HL-60 (cell line): ENCODE data around the gene MYL10.

ENCODE experiments used
- GABPA ChIP-seq: IDR thresholded peaks from 2 replicates; pipeline ENCODE4 v1.6.1; 2012; ENCODE audit warnings: low read depth
- POLR2AphosphoS5 ChIP-seq: IDR thresholded peaks from 2 replicates; pipeline ENCODE4 v1.6.1; 2012; ENCODE audit warnings: low read depth
- TF ChIP-seq, protein P1 (sequence below): IDR thresholded peaks from one replicate; pipeline ENCODE4 v1.5.1; 2011; ENCODE audit warnings: low read length, control low read depth, inconsistent platforms; ENCODE audit not compliant: insufficient read depth

GRCh38 chr7:101669307-101669706 is 40.2 kb upstream of the MYL10 start:
- TF ChIP-seq, protein P1, sequence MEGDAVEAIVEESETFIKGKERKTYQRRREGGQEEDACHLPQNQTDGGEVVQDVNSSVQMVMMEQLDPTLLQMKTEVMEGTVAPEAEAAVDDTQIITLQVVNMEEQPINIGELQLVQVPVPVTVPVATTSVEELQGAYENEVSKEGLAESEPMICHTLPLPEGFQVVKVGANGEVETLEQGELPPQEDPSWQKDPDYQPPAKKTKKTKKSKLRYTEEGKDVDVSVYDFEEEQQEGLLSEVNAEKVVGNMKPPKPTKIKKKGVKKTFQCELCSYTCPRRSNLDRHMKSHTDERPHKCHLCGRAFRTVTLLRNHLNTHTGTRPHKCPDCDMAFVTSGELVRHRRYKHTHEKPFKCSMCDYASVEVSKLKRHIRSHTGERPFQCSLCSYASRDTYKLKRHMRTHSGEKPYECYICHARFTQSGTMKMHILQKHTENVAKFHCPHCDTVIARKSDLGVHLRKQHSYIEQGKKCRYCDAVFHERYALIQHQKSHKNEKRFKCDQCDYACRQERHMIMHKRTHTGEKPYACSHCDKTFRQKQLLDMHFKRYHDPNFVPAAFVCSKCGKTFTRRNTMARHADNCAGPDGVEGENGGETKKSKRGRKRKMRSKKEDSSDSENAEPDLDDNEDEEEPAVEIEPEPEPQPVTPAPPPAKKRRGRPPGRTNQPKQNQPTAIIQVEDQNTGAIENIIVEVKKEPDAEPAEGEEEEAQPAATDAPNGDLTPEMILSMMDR = no peak
- no peak for TF ChIP-seq POLR2AphosphoS5
- no peak for TF ChIP-seq GABPA
